Cardiac muscle cell (in vitro differentiated cells and primary cell): Measurements from ENCODE around the gene DAZAP1. TPM values are rescaled to one million over a fixed set of nuclear protein-coding genes. Genes with fewer than 3 reads are reported as not detected.

Experiments used
- DNase-seq, 2 donors: peaks; one replicate each; pipeline versions ENCODE4 v3.0.0 to v3.0.0-alpha.2; 2010 to 2017; ENCODE audit warnings: low read depth in 1 of 2, low spot score in 1 of 2
- H3K27ac ChIP-seq: fragments of 200-600 bp; sonication (generic); 2 replicates; pipeline ENCODE4 v1.5.1; 2016
- H3K27me3 ChIP-seq: fragments of 200-600 bp; sonication (generic); 2 replicates; pipeline ENCODE4 v1.6.0; 2016; ENCODE audit warnings: control low read depth
- H3K36me3 ChIP-seq: fragments of 200-600 bp; sonication (generic); 2 replicates; pipeline ENCODE4 v1.5.1; 2016; ENCODE audit warnings: control low read depth
- H3K4me1 ChIP-seq: fragments of 200-600 bp; sonication (generic); 2 replicates; pipeline ENCODE4 v1.8.1; 2017; ENCODE audit warnings: low read depth, mild to moderate bottlenecking, mixed run types
- H3K4me3 ChIP-seq: fragments of 200-600 bp; sonication (generic); 2 replicates; pipeline ENCODE4 v1.5.1; 2016; ENCODE audit warnings: mild to moderate bottlenecking
- H3K9me3 ChIP-seq: fragments of 200-600 bp; sonication (generic); 2 replicates; pipeline ENCODE4 v1.5.1; 2017; ENCODE audit warnings: low read depth, mild to moderate bottlenecking, control low read depth
- CTCF ChIP-seq: IDR thresholded peaks from 2 replicates; pipeline ENCODE4 v1.5.1; 2012; ENCODE audit warnings: low read depth, mild to moderate bottlenecking, low read length
- polyA plus RNA-seq: library from polyadenylated mRNA; unstranded; fragments of >200 nt; fragmentation: Nextera tagmentation; extraction: Ambion mirVana; gene quantifications from 2 replicates; pipeline ENCODE4 v1.2.1, GENCODE V29; 2016
- total RNA-seq: library from RNA; depleted of rRNA; stranded (reverse); fragments of >200 nt; gene quantifications from 2 replicates; pipeline ENCODE4 v1.2.3, GENCODE V29; 2016

Gene DAZAP1
- total and polyA plus RNA-seq, 2 experiments from 2014 or later: 43.0 to 112 TPM

GRCh38 chr19:1410136-1410786 is 2.9 kb downstream of the DAZAP1 start:
- peaks cover 18% of the 10 kb centered on the region for H3K4me1 ChIP-seq
- peak in 1 of 2 donors; percentile 44 for DNase-seq
- TF ChIP-seq CTCF: no peak
- no peaks in the 10 kb centered on the region for H3K9me3 ChIP-seq
- H3K27me3 ChIP-seq: no peaks in the 10 kb centered on the region
- no peak overlapping the region for H3K27ac ChIP-seq
- no peaks in the 10 kb centered on the region for H3K36me3 ChIP-seq
- no peak overlapping the region for H3K4me3 ChIP-seq

- peaks cover 23% of the 10 kb centered on the region for H3K4me1 ChIP-seq
- TF ChIP-seq CTCF: no peak
- H3K4me3 ChIP-seq: no peak overlapping the region
- no peaks in the 10 kb centered on the region for H3K36me3 ChIP-seq
- H3K9me3 ChIP-seq: no peaks in the 10 kb centered on the region
- DNase-seq: no peak
- no peak overlapping the region for H3K27ac ChIP-seq
- H3K27me3 ChIP-seq: no peaks in the 10 kb centered on the region
Measured at GRCh38 chr19:1410789-1411188, 3.4 kb downstream of the DAZAP1 start.

DNA sequence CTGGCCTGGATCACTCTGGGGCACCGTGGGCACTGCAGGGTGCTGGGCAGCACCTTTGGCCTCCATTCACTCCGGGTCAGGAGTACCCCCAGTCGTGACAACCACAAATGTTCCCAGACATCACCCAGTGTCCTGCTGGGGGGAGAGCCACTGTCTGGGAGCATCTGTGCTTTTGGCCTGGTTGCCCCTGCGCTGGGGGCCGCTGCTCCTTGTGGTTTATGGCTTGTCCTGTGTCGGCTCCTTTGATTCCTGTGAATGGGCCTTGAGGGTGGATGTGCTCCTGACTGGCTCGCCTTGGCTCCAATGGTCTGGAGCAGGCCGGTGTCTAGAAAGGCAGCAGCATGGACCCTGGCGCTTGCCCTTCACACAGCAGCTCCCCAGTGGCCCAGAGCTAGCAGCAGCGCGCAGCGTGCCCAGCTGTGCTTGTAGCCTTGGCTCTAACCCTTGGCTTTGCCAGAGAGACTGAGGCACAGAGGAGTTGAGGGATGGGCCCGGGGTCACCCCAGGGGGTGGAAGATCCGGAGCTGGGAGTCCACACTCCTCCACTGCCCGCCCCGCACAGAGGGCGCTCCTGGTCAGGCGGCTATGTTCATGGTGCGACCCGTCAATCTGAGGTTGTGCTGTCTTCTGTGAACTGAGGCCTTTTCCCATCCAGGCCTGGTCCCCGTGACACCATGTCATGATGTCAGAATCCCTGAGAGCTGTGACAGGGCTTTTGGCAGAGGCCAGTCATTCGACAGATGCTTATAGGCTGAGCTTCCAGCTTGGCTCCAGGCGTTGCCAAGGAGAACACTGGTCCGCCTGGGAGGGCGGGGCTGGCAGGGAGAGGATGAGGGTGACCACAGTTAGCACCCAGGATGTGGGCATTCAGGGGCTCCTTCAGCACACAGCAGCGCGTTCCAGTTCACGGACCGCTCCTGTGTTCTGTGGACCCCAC is 4.1 kb downstream of the DAZAP1 start:
- no peaks in the 10 kb centered on the region for H3K9me3 ChIP-seq

DNA sequence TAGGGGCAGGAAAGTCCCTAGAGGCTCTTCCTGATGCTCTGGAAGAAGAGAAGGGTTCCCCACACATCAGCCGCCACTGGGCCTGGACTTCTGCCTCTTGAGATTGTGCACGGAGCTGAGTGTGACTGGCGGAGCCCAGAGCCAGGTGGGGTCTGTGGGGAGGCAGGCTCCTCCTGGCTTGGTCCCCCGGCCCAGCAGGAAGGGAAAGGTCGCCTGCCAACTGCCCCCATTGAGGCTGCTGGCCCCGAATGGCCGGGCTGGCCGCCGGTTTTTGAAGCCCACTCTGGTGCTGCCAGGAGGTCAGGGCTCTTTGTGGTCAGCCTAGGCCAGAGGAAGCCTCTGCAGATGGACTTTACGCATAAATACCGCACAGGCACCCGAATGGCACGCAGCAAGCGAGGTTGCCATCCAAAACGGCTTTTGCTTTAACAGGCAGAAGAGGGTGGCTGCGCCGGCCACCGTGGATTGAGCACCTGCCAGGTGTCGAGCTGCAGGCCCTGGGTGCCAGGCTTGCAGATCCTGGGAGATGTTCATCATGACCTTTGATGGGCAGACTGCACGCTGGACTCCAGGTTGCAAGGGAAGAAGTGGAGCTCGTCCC is 5.0 kb downstream of the DAZAP1 start:
- no peak overlapping the region for H3K4me3 ChIP-seq
- no peak for TF ChIP-seq CTCF
- no peak for DNase-seq
- no peaks in the 10 kb centered on the region for H3K36me3 ChIP-seq
- H3K9me3 ChIP-seq: no peaks in the 10 kb centered on the region
- H3K27ac ChIP-seq: peak overlapping the region; percentile 50
- H3K27me3 ChIP-seq: no peaks in the 10 kb centered on the region
- peaks cover 30% of the 10 kb centered on the region for H3K4me1 ChIP-seq

More for the DNA sequence above, 4.1 kb downstream of the DAZAP1 start:
- peak in 1 of 2 donors; percentile 31 for DNase-seq
- H3K36me3 ChIP-seq: no peaks in the 10 kb centered on the region
- peak overlapping the region; percentile 50 for H3K27ac ChIP-seq
- H3K4me3 ChIP-seq: no peak overlapping the region
- no peak for TF ChIP-seq CTCF
- no peaks in the 10 kb centered on the region for H3K27me3 ChIP-seq
- peaks cover 29% of the 10 kb centered on the region for H3K4me1 ChIP-seq

DNA sequence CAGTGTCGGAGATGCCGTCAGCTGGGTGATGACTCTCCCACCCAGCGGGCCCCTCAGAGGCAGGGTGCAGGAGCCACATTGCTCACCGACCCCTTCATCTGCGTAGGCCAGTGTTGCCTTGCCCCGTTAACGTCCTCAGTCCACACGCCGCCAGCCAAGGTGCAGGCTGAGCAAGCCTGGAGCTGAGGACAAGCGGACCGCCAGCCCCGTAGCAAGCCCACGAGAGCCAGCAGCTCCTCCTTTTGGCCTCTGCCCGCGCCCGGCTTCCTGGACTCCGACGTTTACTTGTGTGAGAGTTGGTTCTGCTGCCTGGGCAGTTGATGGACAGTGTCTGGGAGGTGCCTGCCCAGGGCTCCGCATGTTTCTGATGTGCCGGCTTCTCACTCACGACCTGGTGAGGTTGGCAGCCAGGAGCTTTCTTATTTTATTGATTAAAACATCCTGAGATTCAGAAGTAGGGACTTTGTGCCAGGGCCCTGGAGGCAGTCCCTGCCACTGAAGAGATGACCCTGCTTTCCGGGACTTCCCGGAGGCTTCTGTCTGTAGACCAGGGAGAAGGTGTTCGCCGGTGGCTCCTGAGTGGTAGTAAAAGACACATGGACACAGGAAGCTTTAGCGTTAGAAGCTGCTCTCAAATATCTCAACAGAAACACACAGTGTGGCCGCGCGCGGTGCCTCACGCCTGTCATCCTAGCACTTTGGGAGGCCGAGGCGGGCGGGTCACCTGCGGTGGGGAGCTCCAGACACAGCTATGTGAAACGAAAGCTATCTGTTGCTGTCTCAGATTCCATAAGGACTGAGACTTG is 5.8 kb downstream of the DAZAP1 start:
- H3K9me3 ChIP-seq: no peaks in the 10 kb centered on the region
- H3K27me3 ChIP-seq: no peaks in the 10 kb centered on the region
- H3K36me3 ChIP-seq: no peaks in the 10 kb centered on the region
- peaks cover 33% of the 10 kb centered on the region for H3K4me1 ChIP-seq
- no peak for TF ChIP-seq CTCF
- no peak for DNase-seq
- H3K4me3 ChIP-seq: no peak overlapping the region
- no peak overlapping the region for H3K27ac ChIP-seq
